ENCODE measurements around the gene UBXN1. TPM values are rescaled to one million over a fixed set of nuclear protein-coding genes. Genes with fewer than 3 reads are reported as not detected.

Gene UBXN1
- total and polyA plus RNA-seq, 2 experiments from 2014 or later: 73.0 to 73.2 TPM

DNA sequence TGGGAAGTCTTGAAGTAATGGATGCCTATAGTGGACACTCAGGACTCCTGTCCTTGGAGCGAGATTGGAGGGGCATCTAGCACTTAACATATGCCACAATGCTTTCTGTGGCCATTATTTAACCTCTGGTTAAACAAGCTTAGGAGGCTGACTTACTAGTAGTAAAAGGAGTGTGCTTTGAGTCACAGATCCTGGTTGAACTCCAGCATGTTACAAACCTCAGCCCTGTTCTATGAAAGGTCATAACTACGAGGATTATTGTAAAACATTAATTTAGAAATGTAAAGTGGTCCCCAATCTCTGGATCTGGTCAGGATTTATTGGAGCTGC is 5.7 kb downstream of the UBXN1 start:
- no peaks in the 10 kb centered on the region for H3K9me2 ChIP-seq (replicated peaks; ENCODE audit: insufficient read depth)
- no peak overlapping the region for H3K4me3 ChIP-seq
- TF ChIP-seq EZH2phosphoT487 (IDR thresholded peaks at IDR 0.05; ENCODE audit: low read depth, severe bottlenecking, unreplicated experiment) (no peak), EZH2 (IDR thresholded peaks at IDR 0.05; ENCODE audit: borderline replicate concordance) (no peak)
- TF ChIP-seq, protein P1, sequence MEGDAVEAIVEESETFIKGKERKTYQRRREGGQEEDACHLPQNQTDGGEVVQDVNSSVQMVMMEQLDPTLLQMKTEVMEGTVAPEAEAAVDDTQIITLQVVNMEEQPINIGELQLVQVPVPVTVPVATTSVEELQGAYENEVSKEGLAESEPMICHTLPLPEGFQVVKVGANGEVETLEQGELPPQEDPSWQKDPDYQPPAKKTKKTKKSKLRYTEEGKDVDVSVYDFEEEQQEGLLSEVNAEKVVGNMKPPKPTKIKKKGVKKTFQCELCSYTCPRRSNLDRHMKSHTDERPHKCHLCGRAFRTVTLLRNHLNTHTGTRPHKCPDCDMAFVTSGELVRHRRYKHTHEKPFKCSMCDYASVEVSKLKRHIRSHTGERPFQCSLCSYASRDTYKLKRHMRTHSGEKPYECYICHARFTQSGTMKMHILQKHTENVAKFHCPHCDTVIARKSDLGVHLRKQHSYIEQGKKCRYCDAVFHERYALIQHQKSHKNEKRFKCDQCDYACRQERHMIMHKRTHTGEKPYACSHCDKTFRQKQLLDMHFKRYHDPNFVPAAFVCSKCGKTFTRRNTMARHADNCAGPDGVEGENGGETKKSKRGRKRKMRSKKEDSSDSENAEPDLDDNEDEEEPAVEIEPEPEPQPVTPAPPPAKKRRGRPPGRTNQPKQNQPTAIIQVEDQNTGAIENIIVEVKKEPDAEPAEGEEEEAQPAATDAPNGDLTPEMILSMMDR (IDR thresholded peaks at IDR 0.05; ENCODE audit: poor library complexity): no peak
- no peaks in the 10 kb centered on the region for H3K9me3 ChIP-seq (ENCODE audit: low read depth)
- DNase-seq (ENCODE audit: low spot score): no peak
- H3K27ac ChIP-seq: peak overlapping the region; percentile 95
- peak overlapping the region; percentile 93 for H3K4me2 ChIP-seq
- H3K27me3 ChIP-seq: no peaks in the 10 kb centered on the region
- H3K36me3 ChIP-seq (replicated peaks; ENCODE audit: insufficient read depth, low read depth): no peaks in the 10 kb centered on the region
- H3K4me1 ChIP-seq (ENCODE audit: insufficient read depth): peaks cover 20% of the 10 kb centered on the region
- H3K79me2 ChIP-seq: peaks cover 56% of the 10 kb centered on the region
- no peaks in the 10 kb centered on the region for H4K20me1 ChIP-seq (ENCODE audit: insufficient read depth, poor library complexity, severe bottlenecking)
- no peak overlapping the region for H2AFZ ChIP-seq
- 91% methylated on average over 2 of the region's 2 CpGs for WGBS (ENCODE audit: low lambda C conversion rate, missing lambda C conversion rate)

DNA sequence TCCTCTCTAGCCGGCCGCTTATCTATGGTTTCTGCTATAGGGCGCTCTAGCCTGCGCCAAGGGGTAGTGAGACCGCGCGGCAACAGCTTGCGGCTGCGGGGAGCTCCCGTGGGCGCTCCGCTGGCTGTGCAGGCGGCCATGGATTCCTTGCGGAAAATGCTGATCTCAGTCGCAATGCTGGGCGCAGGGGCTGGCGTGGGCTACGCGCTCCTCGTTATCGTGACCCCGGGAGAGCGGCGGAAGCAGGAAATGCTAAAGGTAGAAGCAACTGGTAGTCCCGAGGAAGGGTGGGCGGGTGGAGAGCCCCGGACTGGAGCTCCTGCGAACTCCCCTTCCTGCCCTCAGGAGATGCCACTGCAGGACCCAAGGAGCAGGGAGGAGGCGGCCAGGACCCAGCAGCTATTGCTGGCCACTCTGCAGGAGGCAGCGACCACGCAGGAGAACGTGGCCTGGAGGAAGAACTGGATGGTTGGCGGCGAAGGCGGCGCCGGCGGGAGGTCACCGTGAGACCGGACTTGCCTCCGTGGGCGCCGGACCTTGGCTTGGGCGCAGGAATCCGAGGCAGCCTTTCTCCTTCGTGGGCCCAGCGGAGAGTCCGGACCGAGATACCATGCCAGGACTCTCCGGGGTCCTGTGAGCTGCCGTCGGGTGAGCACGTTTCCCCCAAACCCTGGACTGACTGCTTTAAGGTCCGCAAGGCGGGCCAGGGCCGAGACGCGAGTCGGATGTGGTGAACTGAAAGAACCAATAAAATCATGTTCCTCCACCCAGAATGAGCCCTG is 7.1 kb downstream of the UBXN1 start, which contains the start of the genes LBHD1 and UQCC3:
LBHD1 (minus strand) TSS at position 660 of the 782 bp plus-strand sequence. CDS start 2,236 bp downstream, outside the sequence.
UQCC3 (plus strand) TSS at position 66 of the 782 bp plus-strand sequence; CDS start at position 139, 73 bp downstream.
- 1% methylated on average over 59 of the region's 59 CpGs for WGBS (ENCODE audit: low lambda C conversion rate, missing lambda C conversion rate)
- Histone ChIP-seq H3K4me2 (peak within 1 kb of the TSS; percentile 93), H3K4me3 (peak within 1 kb of the TSS; percentile 60), H4K20me1 (ENCODE audit: insufficient read depth, poor library complexity, severe bottlenecking) (peaks cover 2% of the 10 kb centered on the region), H2AFZ (peak within 1 kb of the TSS; percentile 60), H3K79me2 (peaks cover 56% of the 10 kb centered on the region), H3K36me3 (replicated peaks; ENCODE audit: insufficient read depth, low read depth) (no peaks in the 10 kb centered on the region), H3K27ac (peak within 1 kb of the TSS; percentile 95), H3K9me3 (ENCODE audit: low read depth) (no peaks in the 10 kb centered on the region), H3K9me2 (replicated peaks; ENCODE audit: insufficient read depth) (no peaks in the 10 kb centered on the region), H3K27me3 (no peaks in the 10 kb centered on the region), H3K4me1 (ENCODE audit: insufficient read depth) (peaks cover 22% of the 10 kb centered on the region)
- DNase-seq (ENCODE audit: low spot score): peak; percentile 92
- TF ChIP-seq, protein P1 (IDR thresholded peaks at IDR 0.05; ENCODE audit: poor library complexity): no peak
- TF ChIP-seq EZH2 (IDR thresholded peaks at IDR 0.05; ENCODE audit: borderline replicate concordance) (no peak), EZH2phosphoT487 (IDR thresholded peaks at IDR 0.05; ENCODE audit: low read depth, severe bottlenecking, unreplicated experiment) (no peak)

DNA sequence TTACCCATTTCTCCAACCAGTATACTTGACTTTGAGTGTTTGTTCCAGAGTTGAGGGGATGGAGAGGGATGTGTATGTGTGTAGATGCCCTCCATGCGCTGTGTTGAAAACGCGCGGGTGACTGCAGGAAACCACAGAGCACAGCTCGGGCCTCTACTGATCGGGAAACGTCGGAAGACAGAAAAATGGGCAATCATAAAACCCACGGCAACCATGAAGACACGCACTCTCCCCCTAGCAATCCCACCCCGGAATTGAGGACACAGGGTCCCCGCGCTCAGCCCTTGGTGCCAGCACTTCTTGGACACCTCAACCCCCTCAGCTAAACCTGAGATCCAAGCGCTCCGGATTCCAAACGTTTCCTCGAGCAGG is 7.7 kb downstream of the UBXN1 start:
- H3K9me3 ChIP-seq (ENCODE audit: low read depth): no peaks in the 10 kb centered on the region
- peaks cover 7% of the 10 kb centered on the region for H4K20me1 ChIP-seq (ENCODE audit: insufficient read depth, poor library complexity, severe bottlenecking)
- H3K79me2 ChIP-seq: peaks cover 59% of the 10 kb centered on the region
- 2% methylated on average over 17 of the region's 17 CpGs for WGBS (ENCODE audit: low lambda C conversion rate, missing lambda C conversion rate)
- H3K9me2 ChIP-seq (replicated peaks; ENCODE audit: insufficient read depth): no peaks in the 10 kb centered on the region
- H2AFZ ChIP-seq: peak overlapping the region; percentile 60
- H3K4me3 ChIP-seq: peak overlapping the region; percentile 60
- DNase-seq (ENCODE audit: low spot score): no peak
- peak overlapping the region; percentile 95 for H3K27ac ChIP-seq
- no peaks in the 10 kb centered on the region for H3K36me3 ChIP-seq (replicated peaks; ENCODE audit: insufficient read depth, low read depth)
- peak overlapping the region; percentile 93 for H3K4me2 ChIP-seq
- H3K4me1 ChIP-seq (ENCODE audit: insufficient read depth): peaks cover 28% of the 10 kb centered on the region
- TF ChIP-seq EZH2phosphoT487 (IDR thresholded peaks at IDR 0.05; ENCODE audit: low read depth, severe bottlenecking, unreplicated experiment) (no peak), EZH2 (IDR thresholded peaks at IDR 0.05; ENCODE audit: borderline replicate concordance) (no peak)
- TF ChIP-seq, protein P1 (IDR thresholded peaks at IDR 0.05; ENCODE audit: poor library complexity): no peak
- no peaks in the 10 kb centered on the region for H3K27me3 ChIP-seq
